Stimulated activated naive CD4-positive, alpha-beta T cell (primary cell): Measurements from ENCODE around the gene NUDT14.

Source experiments
- DNase-seq, 6 experiments: peaks; one replicate each; lab custom pipeline; 2025; lab: John Stamatoyannopoulos, UW

The NUDT14 gene

DNA sequence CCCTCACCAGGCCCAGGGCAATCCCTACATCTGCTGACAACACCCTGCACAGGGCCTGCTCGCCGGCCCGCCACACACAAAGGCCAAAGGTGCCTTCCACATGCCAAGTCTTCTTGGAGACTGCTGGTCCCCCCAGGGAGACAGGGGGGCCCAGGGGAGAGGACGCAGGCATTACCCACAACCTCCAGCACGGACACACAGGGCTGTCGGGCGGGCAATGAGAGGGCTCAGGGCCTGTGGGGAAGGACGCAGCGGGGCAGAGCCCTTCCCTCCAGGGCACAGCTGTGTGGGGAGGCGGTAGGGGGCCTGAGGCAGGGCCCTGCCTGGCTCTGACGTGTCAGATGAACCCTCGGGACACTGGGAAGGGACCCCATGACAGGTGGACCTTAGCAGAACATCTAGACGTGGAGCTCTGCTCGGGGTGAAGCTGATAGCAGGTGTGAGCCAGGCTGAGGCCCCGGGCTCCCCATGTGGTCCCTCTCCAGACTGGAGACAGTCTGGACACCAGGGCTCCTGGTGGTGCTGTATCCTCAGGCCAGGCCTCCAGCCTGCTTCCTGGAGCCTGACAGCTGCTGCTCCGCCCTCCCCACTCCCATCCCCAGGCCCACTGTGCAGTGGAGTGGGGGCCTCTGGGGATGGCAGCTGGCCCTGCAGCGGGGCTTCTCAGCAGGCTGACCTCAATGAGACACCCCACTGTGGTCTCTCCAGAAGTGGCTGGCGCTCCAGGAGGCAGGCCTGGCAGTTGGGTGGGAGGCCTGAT lies 31.6 kb upstream of the NUDT14 start:
- DNase-seq = no peak

GRCh38 chr14:105211758-105212089 lies 30.6 kb upstream of the NUDT14 start:
- DNase-seq = no peak

DNA sequence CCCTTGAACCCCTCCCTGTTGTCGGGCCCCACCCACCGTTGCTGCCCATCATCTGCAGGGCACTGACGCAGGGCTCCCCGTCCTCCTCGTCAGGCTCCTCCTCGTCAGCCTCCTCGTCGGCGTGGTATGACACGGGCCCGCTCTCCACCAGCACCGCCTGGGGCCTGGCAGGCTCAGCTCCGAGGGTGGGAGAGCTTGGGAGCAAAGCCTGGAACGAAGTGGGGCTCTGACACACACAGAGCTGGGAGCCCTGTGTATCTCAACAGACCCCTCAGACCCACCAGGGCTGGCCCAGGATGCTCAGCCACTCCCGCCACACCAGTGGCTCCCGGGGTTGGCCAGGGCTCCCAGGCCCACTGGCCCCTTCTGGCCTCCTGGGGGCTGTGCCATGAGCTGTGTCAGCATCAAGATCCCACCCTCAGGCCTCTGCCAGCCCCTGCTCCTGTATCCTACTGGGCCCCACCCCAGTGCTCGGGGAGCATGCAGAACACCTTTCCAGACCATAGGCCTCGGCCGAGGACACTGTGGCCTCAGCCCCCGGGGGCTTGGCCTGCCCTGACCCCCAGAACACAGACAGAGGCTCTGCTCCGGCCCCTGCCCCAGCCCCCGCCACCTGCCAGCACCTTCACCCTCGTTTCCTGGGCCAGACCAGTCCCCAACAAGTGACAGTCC lies 30.1 kb upstream of the NUDT14 start:
- DNase-seq = no peak

GRCh38 chr14:105210266-105211025 lies 29.3 kb upstream of the NUDT14 start:
- DNase-seq = no peak

DNA sequence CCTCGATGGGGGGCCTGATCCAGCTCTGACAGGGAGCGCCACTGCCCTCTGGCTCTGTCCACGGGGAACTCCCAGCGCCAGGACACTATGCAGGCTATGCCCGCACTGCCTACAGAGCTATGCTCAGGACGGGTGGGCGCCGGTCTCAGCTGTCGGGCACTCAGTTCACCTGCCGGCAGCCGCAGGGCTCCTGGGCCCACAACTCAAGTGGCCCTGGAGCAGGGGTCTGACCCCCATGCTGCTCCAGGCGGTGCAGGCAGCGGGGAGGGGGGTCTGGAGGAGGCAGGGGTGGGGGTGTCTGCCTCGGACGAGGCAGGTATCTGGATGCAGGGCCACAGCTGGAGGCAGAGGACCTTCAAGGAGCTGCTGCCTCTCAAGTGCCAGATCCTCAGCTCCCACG lies 28.5 kb upstream of the NUDT14 start:
- DNase-seq = no peak

- no peak for DNase-seq
Measured at GRCh38 chr14:105209091-105209490, 28.0 kb upstream of the NUDT14 start.

GRCh38 chr14:105208738-105209075 lies 27.6 kb upstream of the NUDT14 start:
- DNase-seq = no peak

GRCh38 chr14:105207996-105208737 lies 27.1 kb upstream of the NUDT14 start:
- no peak for DNase-seq

GRCh38 chr14:105207460-105207901 lies 26.4 kb upstream of the NUDT14 start:
- no peak for DNase-seq

GRCh38 chr14:105206873-105207272 lies 25.8 kb upstream of the NUDT14 start:
- DNase-seq = no peak

GRCh38 chr14:105205673-105206208 lies 24.6 kb upstream of the NUDT14 start:
- no peak for DNase-seq

DNA sequence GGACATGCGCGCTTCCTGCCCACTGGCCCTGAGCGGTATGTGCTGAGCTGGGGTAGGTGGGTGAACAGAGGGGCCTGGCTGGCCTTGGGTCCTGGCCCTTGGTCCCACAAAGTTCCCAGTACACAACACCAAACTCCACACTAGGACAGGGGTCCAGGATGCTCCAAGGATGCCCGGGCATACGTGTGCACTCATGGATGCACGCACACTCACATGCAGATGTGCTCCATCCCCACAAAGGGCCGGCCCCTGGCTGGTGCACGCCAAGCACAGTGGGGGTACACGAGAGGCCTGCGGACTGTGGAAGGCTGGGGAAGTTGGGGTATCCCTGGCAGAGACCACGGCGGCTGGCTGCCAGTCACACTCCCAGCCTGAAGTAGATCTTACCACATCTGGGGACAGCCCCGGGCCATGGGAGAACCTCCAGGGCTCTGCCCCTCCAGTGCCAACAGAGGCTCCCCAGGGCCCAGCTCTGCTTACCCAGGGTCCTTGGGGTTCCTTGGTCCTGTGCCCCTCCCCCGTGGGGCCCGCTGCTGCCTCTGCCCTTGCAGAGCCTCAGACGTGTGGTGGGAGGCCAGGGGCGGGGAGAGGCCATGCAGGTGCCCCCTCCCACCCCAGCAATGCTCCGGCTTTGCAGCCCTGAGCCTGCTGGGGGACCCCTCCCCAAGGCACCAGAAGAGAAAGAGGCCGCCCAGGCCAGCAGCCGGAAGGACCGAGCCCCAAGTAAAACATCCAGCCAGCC lies 24.0 kb upstream of the NUDT14 start:
- DNase-seq = no peak

DNA sequence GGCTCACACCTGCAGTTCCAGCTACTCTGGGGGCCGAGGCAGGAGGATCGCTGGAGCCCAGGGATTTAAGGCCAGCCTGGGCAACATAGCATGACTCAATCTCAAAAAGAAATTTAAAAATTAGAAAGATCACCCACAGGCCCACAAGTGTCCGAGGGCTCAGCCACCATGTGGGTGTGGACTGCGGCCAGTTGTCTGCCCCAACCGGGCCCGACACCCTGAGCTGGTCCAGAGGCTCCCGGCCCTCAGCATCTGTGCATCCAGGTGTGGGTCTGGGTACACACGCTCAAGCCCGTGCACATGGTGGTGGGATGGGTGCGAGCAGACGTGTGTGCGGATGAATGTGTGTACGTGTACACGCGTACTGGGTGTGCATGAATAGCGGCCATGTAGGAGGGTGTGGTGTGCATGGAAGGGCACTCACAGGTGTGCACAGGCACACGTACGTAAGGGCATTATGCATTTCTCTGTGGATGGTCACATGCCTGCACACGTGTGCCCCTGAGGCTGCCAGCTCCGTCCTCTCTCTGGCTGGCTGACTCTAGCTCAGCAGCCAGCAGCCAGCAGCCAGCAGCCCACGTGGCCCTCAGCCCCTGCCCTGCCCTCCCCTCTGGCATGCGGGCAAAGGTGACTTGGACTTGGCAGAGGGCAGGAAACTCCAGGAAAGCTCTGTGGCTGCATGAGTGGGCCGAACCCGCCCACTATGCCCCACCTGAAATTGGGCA lies 23.3 kb upstream of the NUDT14 start:
- DNase-seq = no peak

- DNase-seq = no peak
Measured at GRCh38 chr14:105203701-105204100, 22.6 kb upstream of the NUDT14 start.

- peak in 5 of 6 experiments; percentile 28 to 58 (median 48) for DNase-seq
Measured at GRCh38 chr14:105203057-105203531, 22.0 kb upstream of the NUDT14 start.

DNA sequence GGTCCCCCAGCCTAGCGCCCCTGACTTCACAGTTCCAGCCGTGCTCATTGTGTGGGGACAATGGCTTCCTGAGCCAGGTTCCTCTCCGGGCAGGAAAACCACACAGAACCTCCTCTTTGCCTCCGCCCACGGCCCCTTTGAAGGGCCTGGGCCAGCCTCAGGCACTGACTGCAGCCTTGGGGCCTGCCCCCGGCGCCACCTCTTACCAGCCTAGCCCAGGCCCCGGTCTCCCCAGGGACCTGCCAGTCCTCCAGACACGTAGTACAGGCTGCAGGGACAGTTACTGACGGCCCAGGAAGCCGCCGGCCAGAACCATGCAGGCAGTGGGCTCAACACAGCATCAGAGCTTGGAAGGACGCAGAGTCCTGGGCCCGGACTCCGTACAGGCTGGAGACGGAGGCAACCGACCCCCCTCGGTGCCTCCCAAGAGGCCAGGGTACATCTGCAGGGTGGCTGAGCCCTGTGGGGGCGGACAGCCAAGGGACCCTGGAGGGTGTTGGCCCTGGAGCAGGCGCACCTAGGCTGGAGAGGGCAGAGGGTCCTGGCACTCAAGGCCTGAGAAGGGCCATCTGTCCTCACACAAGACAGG lies 20.9 kb upstream of the NUDT14 start:
- peak in 1 of 6 experiments; percentile 26 for DNase-seq

DNA sequence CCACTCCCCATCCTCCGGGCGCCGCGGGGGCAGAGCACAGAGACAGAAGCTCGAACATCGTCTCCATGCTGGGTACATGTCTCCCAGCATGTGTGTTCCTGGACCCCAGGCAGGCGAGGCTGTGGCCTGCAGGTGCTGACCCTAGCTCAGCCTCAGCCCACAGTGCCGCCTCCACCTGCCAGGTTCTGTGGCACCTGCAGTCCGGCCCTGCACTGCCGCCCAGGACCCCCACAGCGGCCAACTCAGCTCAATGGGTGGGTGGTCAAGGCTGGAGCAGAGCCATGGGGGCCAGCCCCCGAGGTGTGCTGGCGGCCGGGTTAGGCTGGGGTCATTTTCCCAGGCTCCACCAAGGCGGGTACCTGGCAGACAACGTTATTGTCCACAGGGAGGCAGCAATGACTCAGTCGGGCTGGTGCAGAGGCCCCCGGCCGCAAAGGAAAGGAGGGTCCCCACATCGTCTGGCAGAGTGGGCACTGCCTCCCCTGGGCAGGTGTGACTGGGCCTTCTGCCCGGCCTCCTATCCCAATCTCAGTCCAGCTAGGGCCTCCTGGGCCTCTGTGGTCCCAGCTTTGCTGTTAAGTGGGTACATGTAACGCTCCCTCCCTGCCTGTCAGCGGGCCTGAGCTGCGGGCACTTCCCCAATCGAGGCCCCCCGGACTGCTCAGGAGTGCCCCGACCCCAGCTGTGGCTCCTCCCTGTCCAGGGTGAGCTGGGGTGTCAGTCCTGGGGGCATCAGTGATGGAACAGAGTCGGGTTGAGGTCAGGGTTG lies 20.2 kb upstream of the NUDT14 start:
- DNase-seq = no peak

- DNase-seq = no peak
Measured at GRCh38 chr14:105200641-105201040, 19.5 kb upstream of the NUDT14 start.

DNA sequence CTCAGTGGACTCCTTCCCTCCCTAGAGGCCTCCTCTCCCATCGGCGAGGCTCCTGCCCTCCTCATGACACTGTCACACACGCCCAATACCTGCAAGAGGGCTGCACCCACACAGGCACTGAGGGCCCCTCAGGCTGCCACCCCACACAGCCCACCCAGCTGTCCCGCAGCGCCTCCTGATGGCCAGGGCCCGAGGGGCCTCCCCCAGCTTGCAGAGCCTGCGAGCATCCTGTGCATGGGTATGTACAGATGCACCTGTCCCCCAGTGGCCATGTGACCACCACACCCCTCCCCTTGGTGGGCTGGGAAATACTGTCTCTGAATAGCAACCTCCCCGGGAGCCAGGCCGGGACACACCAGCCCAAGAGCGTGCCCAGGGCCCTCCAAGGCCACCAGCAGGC lies 19.0 kb upstream of the NUDT14 start:
- DNase-seq = no peak
